DMS114 treated with DMSO at 0.1 percent for 48 hours (cell line): ENCODE measurements around the gene TAS2R9.
A peak's percentile ranks its signal among the peaks of the same experiment; 100 is the strongest.
"Not testable (repeated sequence)": the region's sequence is repeated elsewhere in the genome, so short reads cannot be mapped to it uniquely, and the experiment has no call there.

Experiments
- DNase-seq: peaks from one replicate; lab custom pipeline; 2025; ENCODE audit not compliant: unreplicated experiment; lab: John Stamatoyannopoulos, UW

TAS2R9 gene, protein sequence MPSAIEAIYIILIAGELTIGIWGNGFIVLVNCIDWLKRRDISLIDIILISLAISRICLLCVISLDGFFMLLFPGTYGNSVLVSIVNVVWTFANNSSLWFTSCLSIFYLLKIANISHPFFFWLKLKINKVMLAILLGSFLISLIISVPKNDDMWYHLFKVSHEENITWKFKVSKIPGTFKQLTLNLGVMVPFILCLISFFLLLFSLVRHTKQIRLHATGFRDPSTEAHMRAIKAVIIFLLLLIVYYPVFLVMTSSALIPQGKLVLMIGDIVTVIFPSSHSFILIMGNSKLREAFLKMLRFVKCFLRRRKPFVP

GRCh38 chr12:10810068-10810467 is at the start of gene TAS2R9:
TSS of gene TAS2R9 (minus strand) at chr12:10810168. CDS start at chr12:10810075, 93 bp downstream.
- no peak for DNase-seq

DNA sequence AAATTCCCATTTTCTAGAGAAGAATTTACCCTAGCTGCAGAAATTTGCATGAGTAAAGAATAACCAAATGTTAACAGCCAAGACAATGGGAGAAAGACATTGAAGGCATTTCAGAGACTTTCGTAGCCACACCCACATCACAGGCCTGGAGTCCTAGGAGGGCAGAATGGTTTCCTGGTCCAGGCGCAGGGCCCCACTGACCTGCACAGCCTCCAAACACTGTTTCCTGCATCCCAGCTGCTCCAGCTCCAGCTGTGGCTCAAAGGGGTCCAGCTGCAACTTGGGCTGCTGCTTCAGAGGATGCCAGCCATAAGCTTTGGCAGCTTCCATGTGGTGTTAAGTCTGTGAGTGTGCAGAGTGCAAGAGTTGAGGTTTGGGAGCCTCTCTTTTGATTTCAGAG is 45.8 kb upstream of the TAS2R9 start:
- no peak for DNase-seq

DNA sequence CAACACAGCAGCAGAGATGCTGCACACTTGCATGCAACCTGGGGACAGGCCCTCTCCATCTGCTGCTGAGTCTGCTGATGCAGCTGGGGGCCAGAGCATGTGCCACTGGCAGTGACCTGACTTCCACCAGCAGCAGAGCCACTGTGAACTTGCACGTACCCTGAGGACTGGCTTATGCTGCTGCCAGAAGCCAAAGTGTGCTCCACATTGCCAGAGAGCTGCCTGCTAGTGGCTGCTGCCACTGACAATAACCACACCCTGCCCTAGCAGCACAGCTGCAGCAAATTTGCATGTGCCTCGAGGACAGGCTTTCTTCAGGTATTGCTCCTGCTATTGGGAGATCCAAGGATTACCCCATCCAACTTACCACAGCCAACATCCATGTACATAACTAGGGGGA is 43.8 kb upstream of the TAS2R9 start:
- no peak for DNase-seq

DNA sequence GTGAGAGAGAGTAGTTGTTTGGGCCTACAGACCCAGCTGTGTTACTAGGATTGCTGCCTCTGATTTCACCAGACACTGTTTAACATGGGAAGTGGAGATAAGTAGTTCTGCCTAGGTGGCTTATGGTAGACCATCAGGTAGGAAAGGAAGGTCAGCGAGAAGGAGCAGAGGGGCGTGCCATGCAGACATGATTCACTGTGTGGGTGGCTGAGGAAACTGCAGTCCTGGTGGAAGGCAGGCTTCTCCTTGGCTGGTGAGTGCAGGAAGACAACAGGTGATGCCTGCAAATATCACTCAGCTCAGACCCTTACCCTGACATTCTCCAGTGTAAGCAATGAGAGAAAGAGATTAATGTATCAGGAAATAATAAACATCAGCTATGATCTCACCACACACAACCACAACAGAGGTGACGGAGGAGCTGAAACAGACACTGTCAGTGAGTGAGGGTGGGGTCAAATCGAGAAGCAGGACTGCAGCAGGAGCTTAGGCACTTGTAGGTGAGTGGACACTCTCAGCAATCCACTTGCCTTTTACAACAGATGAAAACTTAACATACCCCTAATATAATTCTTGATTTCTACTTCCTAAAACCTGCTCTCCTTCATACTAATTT is 41.4 kb upstream of the TAS2R9 start:
- DNase-seq: no peak

DNA sequence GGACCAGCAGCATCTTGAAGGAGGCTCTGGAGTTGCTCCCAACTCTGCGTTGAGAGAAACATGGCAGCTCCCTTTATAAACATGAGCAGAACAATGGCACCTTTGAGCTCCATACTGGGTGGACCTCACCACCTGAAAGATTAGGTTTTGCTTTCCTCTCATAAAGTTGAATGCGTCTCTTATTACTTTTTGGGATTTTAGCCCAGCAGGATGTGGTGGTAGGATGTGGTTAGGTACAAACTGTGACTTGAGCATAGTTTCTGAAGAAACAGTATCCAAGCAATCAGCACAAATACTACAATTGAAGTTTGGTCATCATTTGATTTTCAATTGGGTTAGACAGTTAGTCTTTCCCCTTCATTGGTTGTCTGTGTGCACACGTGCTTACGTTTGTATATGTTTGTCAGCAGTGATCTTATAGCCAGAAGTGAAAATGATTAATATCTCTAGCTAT is 39.5 kb upstream of the TAS2R9 start, which contains the start of gene PRR4:
TSS of gene PRR4 (minus strand) at position 51 of the 454 bp plus-strand sequence. CDS start at position 13, 38 bp downstream.
- DNase-seq: no peak

DNA sequence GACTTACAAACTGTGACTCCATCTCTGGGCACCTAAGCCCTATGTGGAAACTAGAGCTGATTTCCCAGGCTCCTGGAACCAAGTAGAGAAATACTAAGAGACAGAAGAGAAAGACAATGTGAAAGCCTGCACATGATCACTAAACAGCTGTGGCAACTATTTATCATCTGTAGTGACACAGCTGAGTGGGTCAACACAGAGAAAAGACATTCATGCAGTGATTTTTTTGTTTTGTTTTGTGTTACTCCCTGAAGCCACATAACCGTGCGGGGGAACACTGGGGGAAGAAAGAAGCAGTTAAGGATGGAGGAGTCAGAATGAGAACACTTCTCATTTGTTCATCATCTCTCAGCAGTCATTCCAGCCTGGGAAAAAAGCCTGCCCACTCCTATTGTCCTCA is 37.8 kb upstream of the TAS2R9 start:
- DNase-seq: no peak

DNA sequence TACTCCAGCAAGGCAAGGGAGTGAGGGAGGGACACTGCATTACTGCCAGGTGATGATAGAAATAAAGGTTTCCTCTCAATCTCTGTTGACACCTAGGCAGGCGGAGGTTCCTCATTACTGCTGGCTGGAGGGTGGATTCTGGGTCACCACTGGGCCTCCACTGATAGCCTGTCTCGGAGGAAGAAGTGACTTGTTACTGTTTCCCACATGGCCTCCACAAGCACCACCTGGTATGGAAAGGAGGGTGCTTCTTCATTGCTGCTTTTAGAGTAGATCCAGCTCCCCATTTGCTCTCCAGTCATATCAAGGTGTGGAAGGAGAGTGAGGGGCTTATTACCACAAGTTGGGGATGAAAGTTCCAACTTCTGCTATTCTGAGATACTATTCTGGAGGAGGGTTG is 32.9 kb upstream of the TAS2R9 start:
- no peak for DNase-seq

- DNase-seq: no peak
Observed at GRCh38 chr12:10838461-10838860, 28.5 kb upstream of the TAS2R9 start.

DNA sequence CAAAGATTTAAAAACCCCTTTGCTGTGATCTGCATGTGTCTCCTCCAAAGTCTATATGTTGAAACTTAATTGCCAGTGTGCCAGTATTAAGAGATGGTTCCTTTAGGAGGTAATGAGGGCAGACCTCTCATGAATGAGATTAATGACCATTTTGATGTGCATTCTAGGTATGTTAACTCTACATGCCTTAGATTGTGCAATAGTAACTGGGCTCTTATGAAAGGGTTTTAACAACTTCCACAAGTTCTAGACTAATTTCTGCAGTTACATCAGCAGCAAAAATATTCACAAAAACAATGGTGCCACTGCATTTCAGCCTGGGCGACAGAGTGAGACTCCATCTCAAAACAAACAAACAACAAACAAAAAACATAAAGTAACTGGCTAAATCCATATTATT is 20.0 kb upstream of the TAS2R9 start:
- no peak for DNase-seq

- DNase-seq: no peak
Observed at GRCh38 chr12:10826258-10826657, 16.3 kb upstream of the TAS2R9 start, which contains the start of gene TAS2R10. TSS of gene TAS2R10 (minus strand) at chr12:10826358. CDS start at chr12:10826269, 89 bp downstream.

- DNase-seq: no peak
Observed at GRCh38 chr12:10824957-10825356, 15.0 kb upstream of the TAS2R9 start.

DNA sequence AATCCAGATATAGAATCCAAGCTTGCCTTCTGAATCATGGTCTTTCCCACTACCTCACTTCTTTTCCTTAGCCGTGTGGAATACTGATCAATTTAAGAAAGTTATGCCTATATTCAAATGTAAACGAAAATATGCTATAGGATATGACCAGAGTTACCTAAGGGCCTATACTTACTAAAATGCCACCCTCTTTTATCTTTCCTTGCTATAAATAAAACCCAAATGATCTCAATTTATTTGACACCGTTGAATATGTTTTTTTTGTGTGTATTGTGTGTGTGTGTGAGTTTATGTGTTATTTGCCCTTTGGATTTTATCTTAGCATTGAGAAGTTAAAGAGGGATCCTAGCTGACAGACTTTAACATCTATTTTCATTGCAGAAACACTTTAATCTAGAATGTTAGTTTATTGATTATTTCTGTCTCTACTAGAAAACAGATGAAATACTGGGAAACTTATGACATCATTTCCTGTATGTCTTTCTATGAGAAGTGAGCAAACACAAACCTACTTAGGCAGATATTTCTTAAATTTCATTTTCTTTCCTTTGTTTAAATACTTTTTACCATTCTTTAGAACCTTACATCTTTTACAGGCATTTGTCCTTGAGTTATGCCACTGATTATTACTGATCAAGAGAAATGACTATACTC is 2.0 kb upstream of the TAS2R9 start:
- DNase-seq: no peak

DNA sequence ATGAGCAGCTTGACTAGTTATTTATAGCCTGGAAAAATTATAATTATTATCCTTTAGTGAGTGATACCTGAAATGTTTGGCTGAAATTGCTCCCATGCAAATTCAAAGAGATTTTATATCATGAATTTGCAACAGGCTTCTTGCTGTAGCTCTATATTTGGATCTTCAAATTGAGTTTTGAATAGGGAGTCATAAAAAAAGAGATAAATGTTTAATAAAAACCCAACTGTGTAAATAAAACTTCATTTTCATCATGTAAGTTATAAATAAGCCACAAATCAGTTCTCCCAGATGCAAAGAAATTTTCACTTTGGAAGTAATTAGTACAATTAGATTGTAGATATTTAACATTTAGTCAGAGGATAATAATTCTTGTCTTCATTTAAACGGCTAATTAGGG is 2.8 kb downstream of the TAS2R9 start, which contains the start of gene TAS2R8:
TSS of gene TAS2R8 (minus strand) at position 101 of the 400 bp plus-strand sequence. CDS start 306 bp downstream, outside the sequence.
- DNase-seq: no peak

DNA sequence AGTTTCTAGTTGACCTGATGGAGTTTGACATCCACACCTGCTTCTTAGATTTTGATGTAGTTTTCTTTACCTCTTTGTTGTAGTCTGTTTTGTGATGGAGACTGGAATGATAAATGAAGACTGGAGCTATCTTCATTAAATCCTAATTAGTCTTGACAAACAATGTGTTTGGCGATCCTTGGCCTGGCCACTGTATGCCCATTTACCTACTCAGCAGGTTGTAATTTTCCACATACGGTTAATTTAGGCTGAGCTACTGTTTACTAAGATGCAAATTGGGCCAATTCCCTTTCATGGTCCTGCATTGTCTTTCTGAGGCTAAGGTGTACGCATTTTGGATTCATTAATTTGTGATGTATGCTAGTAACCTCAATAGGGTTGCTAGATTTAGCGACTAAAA is 7.4 kb downstream of the TAS2R9 start, which contains the start of gene TAS2R7:
TSS of gene TAS2R7 (minus strand) at position 41 of the 400 bp plus-strand sequence. CDS start 57 bp downstream, outside the sequence.
- no peak for DNase-seq

- DNase-seq: no peak
Observed at GRCh38 chr12:10801741-10802140, 8.2 kb downstream of the TAS2R9 start.

DNA sequence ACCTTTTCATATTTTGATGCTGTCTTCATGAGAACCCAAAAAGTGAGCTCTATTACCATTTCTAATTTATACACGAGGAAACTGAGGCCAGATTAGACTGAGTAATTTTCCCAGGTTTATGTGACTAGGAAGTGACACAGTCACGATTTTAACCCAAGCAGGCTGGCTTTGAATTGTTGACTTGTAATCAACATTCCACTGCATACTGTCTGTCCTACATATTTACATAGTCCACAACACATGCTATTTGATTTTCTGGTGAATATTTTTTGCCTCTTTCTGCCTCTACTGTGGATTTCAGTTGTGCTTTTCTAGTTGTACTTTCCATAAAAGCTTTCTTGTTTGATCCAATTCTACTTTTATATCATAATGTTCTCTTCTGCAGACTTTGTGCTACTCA is 15.7 kb downstream of the TAS2R9 start:
- no peak for DNase-seq

DNA sequence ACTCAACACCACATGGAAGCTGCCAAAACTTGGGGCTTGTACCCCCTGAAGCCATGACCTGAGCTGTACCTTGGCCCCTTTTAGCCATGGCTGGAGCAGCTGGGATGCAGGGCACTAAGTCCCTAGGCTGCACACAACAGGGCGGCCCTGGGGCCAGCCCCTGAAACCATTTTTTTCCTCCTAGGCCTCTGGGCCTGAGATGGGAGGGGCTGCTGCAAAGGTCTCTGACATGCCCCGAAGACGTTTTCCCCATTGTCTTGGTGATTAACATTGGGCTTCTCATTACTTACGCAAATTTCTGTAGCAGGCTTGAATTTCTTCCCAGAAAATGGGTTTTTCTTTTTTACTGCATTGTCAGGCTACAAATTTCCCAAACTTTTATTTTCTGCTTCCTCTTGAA is 18.2 kb downstream of the TAS2R9 start:
- not testable (repeated sequence) for DNase-seq

DNA sequence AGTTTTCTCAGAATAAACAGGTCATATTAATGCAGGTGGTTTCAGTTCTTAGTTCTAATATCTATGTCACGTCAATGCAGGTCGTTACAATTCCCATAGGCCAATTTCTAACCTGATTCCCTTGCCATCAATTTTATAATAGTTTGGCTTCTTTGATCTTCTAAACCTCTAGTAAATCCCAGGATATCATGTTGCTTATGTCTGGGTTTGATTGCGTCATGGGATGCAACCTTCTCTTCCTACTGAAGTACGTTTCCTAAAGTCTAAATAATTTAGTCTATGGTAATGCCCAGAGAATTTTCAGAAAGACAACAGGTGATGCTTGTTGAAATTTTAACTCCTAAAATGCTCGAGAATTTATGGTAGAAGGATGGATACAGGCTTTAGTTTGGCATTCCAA is 26.7 kb downstream of the TAS2R9 start:
- DNase-seq: no peak

DNA sequence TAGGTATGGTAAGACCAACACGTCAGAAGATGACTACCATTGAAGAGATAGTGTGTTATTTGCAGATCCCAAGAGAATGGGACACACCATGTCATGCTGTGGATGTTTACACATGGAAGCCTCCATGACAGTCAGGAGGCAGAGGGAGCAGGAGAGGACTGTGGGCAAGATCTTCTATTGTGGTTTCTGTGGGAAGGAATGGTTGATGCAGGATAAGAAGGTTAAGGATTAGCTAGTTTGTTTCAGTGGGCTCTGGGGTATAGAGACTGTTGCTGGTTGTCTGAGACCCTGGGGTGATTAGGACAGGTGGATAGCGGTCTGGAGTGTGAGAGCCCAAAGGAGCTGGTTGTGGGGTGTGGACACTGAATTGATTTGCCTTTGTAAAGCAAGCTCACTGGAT is 30.9 kb downstream of the TAS2R9 start:
- DNase-seq: no peak

GRCh38 chr12:10771132-10771733 is 38.7 kb downstream of the TAS2R9 start:
- DNase-seq: peak; percentile 43

DNA sequence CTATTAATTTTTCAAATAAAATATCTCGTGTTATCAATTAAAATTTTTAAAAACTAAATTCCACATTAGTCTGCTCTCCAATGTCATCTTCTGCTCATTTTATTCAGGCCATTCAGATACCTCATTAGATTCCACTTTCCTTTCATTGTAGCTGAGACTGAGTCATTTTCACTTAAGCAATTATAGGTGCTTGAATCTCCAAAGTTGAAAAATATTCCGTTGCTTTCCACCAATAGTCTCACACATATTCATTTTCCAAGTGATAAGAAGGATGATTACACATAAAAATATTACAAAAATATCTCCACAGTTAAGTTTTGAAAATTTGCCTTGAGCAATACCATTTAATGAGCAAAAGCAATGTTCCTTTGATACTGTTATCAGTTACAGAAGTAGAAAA is 50.3 kb downstream of the TAS2R9 start:
- DNase-seq: no peak
